COLO668 (cell line): ENCODE measurements around the gene RPS18.
"Not testable (repeated sequence)": the region's sequence is repeated elsewhere in the genome, so short reads cannot be mapped to it uniquely, and the experiment has no call there.

ENCODE experiments used
- DNase-seq: peaks from one replicate; lab custom pipeline; 2025; ENCODE audit not compliant: unreplicated experiment; lab: John Stamatoyannopoulos, UW

RPS18 gene

GRCh38 chr6:33272275-33273128, 627 bp downstream of the RPS18 start:
- no peak for DNase-seq

- DNase-seq = no peak
Observed at GRCh38 chr6:33273129-33273923, 1.5 kb downstream of the RPS18 start.

GRCh38 chr6:33273924-33274902, 2.3 kb downstream of the RPS18 start:
- DNase-seq = no peak

GRCh38 chr6:33275795-33276580, 4.1 kb downstream of the RPS18 start:
- not testable (repeated sequence) for DNase-seq

- no peak for DNase-seq
Observed at GRCh38 chr6:33276581-33276863, 4.6 kb downstream of the RPS18 start.

- peak; percentile 87 for DNase-seq
Observed at GRCh38 chr6:33276864-33277662, 5.2 kb downstream of the RPS18 start, which contains the start of gene B3GALT4. Gene B3GALT4, plus strand, starts transcription at chr6:33277123. Its CDS starts 297 bp downstream, at chr6:33277420.

- DNase-seq = no peak
Observed at GRCh38 chr6:33277663-33278391, 6.0 kb downstream of the RPS18 start.

- DNase-seq = no peak
Observed at GRCh38 chr6:33278392-33278741, 6.5 kb downstream of the RPS18 start.

- DNase-seq = no peak
Observed at GRCh38 chr6:33278810-33279209, 6.9 kb downstream of the RPS18 start.

GRCh38 chr6:33279257-33279695, 7.4 kb downstream of the RPS18 start:
- DNase-seq = no peak

- DNase-seq = peak; percentile 62
Observed at GRCh38 chr6:33279971-33280511, 8.2 kb downstream of the RPS18 start.

- DNase-seq = no peak
Observed at GRCh38 chr6:33280539-33280938, 8.7 kb downstream of the RPS18 start.

- DNase-seq = not testable (repeated sequence)
Observed at GRCh38 chr6:33285214-33285613, 13.3 kb downstream of the RPS18 start.

- DNase-seq = no peak
Observed at GRCh38 chr6:33286946-33287914, 15.4 kb downstream of the RPS18 start.

- DNase-seq = no peak
Observed at GRCh38 chr6:33288141-33288920, 16.5 kb downstream of the RPS18 start.

- DNase-seq = peak; percentile 60
Observed at GRCh38 chr6:33288921-33289783, 17.3 kb downstream of the RPS18 start, which contains the start of the genes PFDN6 and WDR46. Gene PFDN6, plus strand, starts transcription at chr6:33289601. Its CDS starts 256 bp downstream, at chr6:33289857. Gene WDR46, minus strand, starts transcription at chr6:33289239. Its CDS starts 69 bp downstream, at chr6:33289170.
